ENCODE data around the gene PDXDC1.
A peak's percentile ranks its signal among the peaks of the same experiment; 100 is the strongest.
"Not testable (repeated sequence)": the region's sequence is repeated elsewhere in the genome, so short reads cannot be mapped to it uniquely, and the experiment has no call there.

Gene PDXDC1

DNA sequence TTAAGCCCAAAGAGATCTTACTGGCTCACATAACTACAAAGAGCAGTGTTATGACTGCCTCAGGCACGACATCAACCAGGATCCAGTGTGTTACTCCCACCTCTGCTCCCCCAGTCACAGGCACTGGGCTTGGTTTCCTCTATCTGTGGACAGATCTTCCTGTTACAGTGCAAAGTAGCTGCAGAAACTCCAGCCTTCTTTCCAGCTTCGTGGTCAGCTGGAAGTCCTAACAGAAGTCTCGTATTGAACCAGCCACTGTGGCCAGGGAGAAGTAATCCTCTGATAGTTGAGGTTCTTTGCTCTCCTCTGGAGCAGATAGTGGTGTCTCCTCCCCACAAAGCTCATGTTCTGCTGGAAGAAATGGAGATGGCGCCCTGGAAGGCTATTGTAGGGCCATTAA is 41.5 kb downstream of the PDXDC1 start:
- DNase-seq: not testable (repeated sequence)

GRCh38 chr16:15016951-15017580 is 42.2 kb downstream of the PDXDC1 start:
- not testable (repeated sequence) for DNase-seq

DNA sequence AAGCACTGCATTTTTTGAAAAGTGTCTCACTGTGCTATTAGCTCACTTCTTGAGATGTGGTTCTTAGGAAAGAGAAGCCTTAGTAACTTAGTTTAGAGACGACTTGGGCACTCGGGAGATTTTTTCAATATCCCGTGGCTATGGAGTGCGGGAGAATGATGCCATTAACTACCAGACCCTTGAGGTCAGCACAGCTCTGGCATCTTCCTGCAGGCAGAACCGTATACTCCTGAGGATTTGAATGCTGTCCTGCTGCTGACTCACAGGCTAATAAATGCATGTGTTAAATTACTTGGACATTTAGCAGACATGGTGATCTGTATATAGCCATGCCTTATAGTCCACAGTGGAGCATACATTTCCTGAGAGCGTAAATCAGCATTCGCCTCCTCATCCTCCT is 46.6 kb downstream of the PDXDC1 start:
- DNase-seq: not testable (repeated sequence)

DNA sequence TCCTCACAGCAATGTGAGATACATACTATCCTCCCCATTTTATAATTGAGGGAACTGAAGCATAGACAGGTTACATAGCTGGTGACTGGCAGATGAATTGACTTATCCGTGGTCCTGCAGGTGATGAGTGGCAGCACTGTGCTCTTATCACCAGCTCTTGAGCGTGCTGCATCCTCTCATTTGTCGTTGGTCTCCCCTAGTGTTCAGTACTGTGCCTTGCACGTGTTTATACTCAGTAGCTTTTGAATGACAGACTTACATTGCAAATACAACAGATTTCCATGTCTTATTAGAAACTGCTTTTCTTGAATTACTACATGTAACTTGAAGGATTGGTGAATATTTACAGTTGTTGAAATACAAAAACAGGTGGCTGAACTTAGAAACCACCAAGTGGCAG is 47.4 kb downstream of the PDXDC1 start:
- DNase-seq: peak; percentile 12

DNA sequence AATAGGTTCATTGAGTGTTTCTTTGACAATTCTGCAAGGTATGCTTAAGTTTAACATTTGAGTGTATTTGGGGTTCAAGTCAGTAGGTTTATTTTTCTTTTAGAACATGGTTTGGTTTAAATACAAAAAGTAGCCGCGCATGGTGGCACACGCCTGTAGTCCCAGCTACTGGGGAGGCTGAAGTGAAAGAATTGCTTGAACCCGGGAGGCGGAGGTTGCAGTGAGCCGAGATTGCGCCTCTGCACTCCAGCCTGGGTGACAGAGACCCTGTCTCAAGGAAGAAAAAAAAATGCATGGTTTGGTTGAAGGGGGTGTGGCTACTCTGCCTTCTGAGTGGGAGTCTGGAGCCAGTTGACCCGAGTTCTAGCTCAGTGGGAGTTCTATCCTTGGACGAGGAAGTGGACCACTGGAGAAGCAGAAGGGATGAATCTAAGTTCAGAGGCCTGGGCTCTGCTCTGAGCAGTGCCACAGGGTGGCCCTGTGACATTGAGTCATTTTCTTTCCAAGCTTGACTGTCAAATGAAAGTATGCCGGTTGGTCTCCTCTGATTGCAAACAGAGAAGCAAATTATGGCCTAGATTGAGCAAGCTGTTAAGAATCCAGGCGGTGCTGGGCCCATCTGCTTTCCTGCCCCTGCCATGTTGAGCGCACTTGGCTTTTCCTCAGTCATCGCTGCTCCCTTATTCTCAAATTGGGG is 48.7 kb downstream of the PDXDC1 start:
- DNase-seq: not testable (repeated sequence)

DNA sequence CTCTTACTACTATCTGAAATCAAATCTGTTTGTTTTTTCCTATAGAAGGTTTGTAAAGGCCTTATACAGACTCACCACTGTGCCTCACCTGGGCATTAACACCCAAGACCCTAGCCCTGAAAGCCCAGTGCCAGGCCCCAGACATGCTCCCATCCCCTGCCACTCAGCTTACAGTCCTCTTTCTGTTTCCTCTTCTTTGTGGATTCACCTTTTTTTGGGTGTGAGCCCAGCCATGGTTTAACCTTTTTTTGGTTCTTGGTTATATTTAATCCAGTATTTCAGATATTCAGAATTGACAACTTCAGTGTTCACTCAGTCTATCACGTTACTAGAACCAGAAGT is 50.0 kb downstream of the PDXDC1 start:
- not testable (repeated sequence) for DNase-seq

GRCh38 chr16:15025234-15025951 is 50.6 kb downstream of the PDXDC1 start:
- DNase-seq: not testable (repeated sequence)

DNA sequence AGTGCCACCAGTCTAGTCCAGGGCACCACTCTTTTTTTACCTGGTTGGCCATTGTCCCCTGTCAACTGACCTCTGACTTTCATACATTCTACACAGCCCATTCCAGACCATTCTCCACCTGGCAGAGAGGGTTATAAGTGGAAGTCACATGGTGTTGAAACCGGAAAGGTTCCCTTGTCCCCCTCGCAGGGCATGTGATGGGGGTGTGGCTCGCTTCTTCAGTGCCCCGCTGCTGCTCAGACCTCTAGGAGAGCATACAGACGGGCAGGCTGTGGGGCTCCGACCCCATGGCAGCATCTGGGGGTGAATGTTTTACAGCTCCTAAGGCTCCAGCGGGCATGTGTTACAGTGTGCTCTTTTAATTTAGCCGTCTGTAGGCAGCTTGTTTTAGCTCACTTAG is 52.2 kb downstream of the PDXDC1 start:
- DNase-seq: not testable (repeated sequence)

DNA sequence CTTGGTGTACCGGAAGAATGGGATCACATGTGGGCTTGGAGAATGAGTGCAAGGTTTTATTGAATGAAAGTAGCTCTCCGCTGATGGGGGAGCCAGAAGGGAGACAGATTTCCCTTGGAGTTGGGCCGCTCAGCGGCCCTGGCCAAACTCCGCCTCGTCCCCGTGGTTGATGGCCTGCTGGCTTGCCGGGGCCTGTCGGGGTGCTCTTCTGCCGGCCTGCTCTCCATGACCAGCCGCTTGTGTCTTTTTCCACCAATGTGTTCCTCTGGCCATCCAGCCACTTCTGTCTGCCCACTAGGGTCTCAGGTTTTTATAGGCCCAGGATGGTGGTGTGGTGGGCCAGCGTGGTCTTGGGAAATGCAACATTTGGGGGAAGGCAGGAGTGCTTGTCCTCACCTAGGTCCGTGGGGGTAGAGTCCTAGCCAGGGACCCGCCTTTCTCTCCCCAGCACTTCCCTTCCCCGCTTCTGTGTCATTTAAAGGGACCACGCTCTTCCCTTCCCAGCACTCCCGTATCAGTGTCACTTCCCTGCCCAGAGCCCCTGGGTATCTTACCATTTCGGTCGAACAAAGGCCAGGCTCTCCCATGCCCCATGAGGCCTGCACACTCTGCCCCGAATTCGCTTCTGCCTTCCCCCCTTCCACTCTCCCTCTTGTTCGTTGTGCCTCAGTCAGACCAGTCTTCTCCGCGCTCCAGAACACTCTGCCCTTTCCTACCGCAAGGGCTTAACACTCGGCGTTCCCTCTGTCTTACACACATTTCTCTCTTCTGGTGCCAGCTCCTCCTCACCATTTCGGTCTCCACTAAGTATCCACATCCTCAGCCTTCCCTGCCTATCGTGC is 52.9 kb downstream of the PDXDC1 start:
- DNase-seq: not testable (repeated sequence)

- not testable (repeated sequence) for DNase-seq
Observed at GRCh38 chr16:15028345-15028715, 53.5 kb downstream of the PDXDC1 start.

DNA sequence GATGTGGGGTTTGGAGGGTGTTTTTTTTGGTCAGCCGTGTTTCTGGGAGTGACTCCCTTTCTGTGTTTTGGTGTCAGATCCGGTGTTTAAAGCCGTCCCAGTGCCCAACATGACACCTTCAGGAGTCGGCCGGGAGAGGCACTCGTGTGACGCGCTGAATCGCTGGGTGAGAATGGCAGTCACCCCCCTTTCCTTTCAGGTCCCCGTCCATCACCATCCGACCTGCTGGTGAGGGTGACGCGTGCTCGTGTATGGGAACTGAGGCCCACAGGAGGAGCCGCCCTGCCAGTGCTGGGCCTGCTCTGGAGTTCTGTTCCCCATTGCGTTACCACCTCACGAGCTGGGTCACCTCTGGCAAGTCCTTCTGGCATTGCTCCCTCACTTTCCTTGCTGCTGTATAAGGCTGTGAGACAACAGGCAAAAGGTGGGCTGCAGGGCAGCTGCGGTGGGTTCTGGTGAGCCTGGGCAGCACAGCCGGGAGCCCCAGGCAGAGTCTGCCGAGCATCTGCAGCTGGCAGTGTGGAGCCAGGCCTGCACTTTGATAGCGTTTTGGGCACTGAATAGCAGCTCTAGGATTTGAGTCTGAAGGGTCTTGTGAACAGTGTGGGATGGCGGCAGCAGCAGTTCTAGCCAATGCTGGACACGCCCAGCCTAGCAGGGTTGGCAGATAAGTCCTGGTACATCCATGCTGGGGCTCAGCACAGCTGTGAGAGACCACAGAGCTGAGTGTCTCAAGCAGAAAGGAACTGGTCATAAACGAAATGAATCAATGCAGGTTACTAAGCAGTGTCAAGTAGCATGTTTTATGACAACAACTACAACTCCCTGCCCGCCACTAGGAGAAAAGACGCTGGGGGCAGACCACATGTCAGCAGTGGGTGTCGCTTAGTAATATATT is 54.2 kb downstream of the PDXDC1 start:
- DNase-seq: not testable (repeated sequence)

GRCh38 chr16:15029749-15030148 is 54.9 kb downstream of the PDXDC1 start:
- DNase-seq: not testable (repeated sequence)

DNA sequence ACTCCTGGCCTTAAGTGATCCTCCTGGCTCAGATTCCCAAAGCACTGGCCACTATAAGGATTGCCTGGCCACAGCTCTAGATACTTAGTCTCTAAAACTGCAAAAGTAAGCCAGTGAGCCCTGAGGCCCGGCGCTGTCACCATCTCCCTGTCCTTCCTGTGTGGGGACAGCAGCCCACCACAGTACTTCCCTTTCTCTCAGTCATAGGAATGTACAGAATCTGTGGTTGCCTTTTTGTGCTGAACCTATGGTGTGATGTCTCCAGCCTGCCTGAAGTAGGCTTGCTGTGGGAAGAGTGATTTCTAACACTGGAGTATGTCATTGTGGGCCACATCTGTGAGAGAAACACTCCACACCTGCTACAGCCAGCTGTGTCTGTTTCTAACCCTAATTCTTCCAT is 56.4 kb downstream of the PDXDC1 start:
- DNase-seq: no peak

GRCh38 chr16:15031586-15031985 is 56.8 kb downstream of the PDXDC1 start:
- DNase-seq: no peak

GRCh38 chr16:15032547-15033308 is 57.9 kb downstream of the PDXDC1 start:
- no peak for DNase-seq

- DNase-seq: no peak
Observed at GRCh38 chr16:15033309-15033707, 58.5 kb downstream of the PDXDC1 start.

DNA sequence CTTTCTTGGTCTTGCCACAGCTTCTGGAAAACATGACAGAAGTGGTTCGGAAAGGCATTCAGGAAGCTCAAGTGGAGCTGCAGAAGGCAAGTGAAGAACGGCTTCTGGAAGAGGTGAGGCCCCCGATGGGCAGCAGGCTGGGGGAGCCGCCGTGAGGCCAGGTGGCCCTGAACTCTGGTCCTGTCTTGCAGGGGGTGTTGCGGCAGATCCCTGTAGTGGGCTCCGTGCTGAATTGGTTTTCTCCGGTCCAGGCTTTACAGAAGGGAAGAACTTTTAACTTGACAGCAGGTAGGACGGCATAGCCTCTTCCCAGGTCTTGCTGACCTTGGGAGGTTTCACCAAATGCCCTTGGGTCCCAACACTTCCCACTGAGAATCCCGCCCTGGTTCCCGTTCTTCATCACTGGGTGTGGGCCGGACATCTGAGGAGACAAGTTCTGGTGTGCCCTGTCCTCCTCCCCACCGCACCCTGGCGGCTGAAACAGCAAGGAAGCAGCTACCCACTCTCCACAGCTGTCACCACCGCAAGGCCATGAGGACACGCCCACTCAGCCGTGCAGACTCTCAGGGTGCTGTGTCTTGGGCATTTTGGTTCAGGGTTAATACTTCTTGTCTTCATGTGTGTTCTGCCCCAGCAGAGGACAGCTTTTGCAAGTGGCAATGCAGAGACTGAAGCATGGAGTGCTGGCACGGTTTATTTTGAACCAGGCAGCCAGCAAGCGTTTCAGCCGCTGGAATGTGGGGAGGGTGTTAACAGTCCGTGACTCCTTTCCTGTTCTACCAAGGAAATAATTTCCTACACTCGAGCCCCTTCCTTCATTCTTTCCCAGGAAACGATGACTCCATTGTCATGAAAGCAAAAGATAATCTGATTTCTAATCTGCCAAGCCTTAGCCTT is 59.7 kb downstream of the PDXDC1 start:
- no peak for DNase-seq

- no peak for DNase-seq
Observed at GRCh38 chr16:15035163-15035729, 60.4 kb downstream of the PDXDC1 start.

GRCh38 chr16:15037003-15037402 is 62.2 kb downstream of the PDXDC1 start:
- no peak for DNase-seq

DNA sequence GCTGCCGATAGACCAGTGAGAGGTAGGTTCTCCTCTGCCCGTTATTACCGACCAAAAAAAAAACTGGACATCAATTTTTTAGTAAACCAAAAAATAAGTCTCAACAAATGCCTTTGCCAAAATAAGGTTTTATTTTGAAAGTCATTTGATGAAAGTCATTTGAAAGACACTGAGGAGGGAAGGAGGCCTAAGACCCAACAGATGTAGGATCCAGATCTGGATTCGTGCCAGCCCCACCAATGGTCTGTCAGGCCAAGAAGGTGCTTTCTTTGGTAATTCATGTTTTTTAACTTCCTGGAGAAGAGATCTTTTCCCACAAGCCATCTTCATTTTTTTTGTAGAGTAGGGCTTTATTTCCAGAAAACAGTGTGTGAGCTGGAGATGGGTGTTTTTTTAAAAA is 62.9 kb downstream of the PDXDC1 start:
- DNase-seq: no peak

All from NCI-H226 (cell line).